PFSK-1 (cell line): ENCODE data around the gene LDLRAD4.

Experiments
- FOXP2 ChIP-seq: optimal IDR thresholded peaks from 2 replicates; pipeline ENCODE3; 2011; ENCODE audit warnings: borderline replicate concordance, control low read depth, inconsistent platforms; ENCODE audit not compliant: insufficient read depth; ENCODE audit errors: extremely low read length, extremely low read depth
- POLR2AphosphoS5 ChIP-seq: IDR thresholded peaks from 2 replicates; pipeline ENCODE4 v1.6.1; 2012; ENCODE audit warnings: low read depth, mild to moderate bottlenecking, control low read depth, low read length, moderate library complexity
- SIN3A ChIP-seq: IDR thresholded peaks from 2 replicates; pipeline ENCODE4 v1.6.1; 2012; ENCODE audit warnings: mild to moderate bottlenecking, low read length, moderate library complexity, borderline replicate concordance; ENCODE audit not compliant: insufficient read depth
- TAF1 ChIP-seq: IDR thresholded peaks from 2 replicates; pipeline ENCODE4 v1.6.1; 2012; ENCODE audit warnings: low read length, control low read depth, borderline replicate concordance; ENCODE audit not compliant: insufficient read depth
- TF ChIP-seq, protein P1 (sequence below), 2 experiments: IDR thresholded peaks; 2 replicates each; pipeline versions ENCODE4 v1.6.1 to v1.8.0; 2011 to 2012; ENCODE audit warnings: low read depth in 2 of 2, low read length in 2 of 2, control low read depth in 1 of 2, inconsistent platforms in 1 of 2, mild to moderate bottlenecking in 1 of 2, moderate library complexity in 1 of 2; ENCODE audit not compliant: insufficient read depth in 1 of 2

The LDLRAD4 gene

GRCh38 chr18:13616525-13617035 is 398.0 kb downstream of the LDLRAD4 start:
- TF ChIP-seq TAF1 (no peak), POLR2AphosphoS5 (no peak)
- TF ChIP-seq, protein P1, sequence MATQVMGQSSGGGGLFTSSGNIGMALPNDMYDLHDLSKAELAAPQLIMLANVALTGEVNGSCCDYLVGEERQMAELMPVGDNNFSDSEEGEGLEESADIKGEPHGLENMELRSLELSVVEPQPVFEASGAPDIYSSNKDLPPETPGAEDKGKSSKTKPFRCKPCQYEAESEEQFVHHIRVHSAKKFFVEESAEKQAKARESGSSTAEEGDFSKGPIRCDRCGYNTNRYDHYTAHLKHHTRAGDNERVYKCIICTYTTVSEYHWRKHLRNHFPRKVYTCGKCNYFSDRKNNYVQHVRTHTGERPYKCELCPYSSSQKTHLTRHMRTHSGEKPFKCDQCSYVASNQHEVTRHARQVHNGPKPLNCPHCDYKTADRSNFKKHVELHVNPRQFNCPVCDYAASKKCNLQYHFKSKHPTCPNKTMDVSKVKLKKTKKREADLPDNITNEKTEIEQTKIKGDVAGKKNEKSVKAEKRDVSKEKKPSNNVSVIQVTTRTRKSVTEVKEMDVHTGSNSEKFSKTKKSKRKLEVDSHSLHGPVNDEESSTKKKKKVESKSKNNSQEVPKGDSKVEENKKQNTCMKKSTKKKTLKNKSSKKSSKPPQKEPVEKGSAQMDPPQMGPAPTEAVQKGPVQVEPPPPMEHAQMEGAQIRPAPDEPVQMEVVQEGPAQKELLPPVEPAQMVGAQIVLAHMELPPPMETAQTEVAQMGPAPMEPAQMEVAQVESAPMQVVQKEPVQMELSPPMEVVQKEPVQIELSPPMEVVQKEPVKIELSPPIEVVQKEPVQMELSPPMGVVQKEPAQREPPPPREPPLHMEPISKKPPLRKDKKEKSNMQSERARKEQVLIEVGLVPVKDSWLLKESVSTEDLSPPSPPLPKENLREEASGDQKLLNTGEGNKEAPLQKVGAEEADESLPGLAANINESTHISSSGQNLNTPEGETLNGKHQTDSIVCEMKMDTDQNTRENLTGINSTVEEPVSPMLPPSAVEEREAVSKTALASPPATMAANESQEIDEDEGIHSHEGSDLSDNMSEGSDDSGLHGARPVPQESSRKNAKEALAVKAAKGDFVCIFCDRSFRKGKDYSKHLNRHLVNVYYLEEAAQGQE (IDR thresholded peaks at IDR 0.05; ENCODE audit: insufficient read depth in 1 of 2, low read depth in 2 of 2, low read length in 2 of 2) = no peak

- TF ChIP-seq POLR2AphosphoS5 = no peak
Measured at GRCh38 chr18:13617826-13618515, 399.4 kb downstream of the LDLRAD4 start.

- TF ChIP-seq SIN3A (no peak), FOXP2 (no peak), TAF1 (no peak), POLR2AphosphoS5 (no peak)
- TF ChIP-seq, protein P1 (IDR thresholded peaks at IDR 0.05; ENCODE audit: insufficient read depth in 1 of 2, low read depth in 2 of 2, low read length in 2 of 2) = no peak
Measured at GRCh38 chr18:13618760-13619438, 400.3 kb downstream of the LDLRAD4 start.

GRCh38 chr18:13619505-13620205 is 401.1 kb downstream of the LDLRAD4 start:
- TF ChIP-seq SIN3A (no peak), FOXP2 (no peak), TAF1 (no peak), POLR2AphosphoS5 (no peak)
- TF ChIP-seq, protein P1 (IDR thresholded peaks at IDR 0.05; ENCODE audit: insufficient read depth in 1 of 2, low read depth in 2 of 2, low read length in 2 of 2) = no peak

- TF ChIP-seq TAF1 = no peak
- TF ChIP-seq, protein P1 (IDR thresholded peaks at IDR 0.05; ENCODE audit: insufficient read depth in 1 of 2, low read depth in 2 of 2, low read length in 2 of 2) = no peak
- TF ChIP-seq POLR2AphosphoS5 = no peak
- no peak for TF ChIP-seq SIN3A
- TF ChIP-seq FOXP2 = no peak
Measured at GRCh38 chr18:13620206-13620672, 401.7 kb downstream of the LDLRAD4 start.
